Measurements from ENCODE around the gene PDYN. TPM values are rescaled to one million over a fixed set of nuclear protein-coding genes. Genes with fewer than 3 reads are reported as not detected.

Gene PDYN
- total RNA-seq, 4 donors from 2014 or later = not detected

DNA sequence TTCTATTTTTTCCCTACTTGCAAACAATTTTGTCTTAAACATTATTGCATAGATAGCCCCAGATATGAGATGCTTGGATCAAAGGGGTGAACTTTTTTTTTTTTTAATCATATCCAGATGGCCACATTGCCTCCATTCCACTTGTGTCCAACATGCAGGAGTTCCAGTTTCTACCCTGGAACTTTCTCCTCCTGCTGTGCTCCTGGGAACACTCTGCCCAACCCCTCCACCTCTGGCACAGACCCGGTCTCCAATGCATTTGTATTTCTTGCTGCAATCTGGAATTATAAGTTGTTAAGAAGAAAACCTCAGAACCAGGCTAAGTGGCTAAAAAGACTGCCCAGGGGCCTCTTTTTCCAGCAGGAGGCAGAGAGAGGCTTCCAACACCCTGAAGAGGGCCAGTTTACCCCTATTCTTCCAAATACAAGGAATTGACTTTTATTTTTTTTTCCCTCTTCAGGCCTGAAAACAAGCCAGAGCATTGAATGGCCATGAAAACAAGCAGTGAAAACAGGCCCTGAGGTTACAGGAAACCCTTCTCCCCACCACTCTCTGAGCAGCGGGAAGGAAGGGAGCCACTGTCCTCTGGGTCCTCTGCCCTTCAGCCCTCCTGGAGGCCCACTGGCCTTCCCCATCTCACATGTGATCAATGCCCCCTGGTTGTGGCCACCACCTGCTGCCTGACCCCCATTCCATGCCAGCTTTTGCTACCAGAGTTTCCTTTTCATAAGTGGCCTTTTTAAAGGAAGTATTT lies 44.3 kb downstream of the PDYN start:
- no peak overlapping the region for H3K27ac ChIP-seq
- no peaks in the 10 kb centered on the region for H3K9me3 ChIP-seq
- 18 to 20% methylated on average over 2 of the region's 2 CpGs for WGBS, 2 donors

DNA sequence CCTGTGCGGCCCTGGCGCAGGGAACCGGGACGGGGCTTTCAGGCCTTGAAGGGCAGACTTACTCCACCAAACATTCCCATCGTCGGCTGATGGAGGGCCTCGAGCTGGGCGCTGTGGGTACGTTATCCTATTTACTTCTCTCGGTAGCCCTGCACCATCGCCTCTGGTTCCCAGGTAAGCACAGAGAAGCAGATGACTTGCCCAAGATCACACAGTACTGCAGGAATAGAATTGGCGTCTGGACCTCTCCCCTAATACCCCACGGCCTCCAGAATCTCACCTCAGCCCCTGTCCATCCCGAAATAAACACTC lies 46.4 kb downstream of the PDYN start:
- Histone ChIP-seq H3K27ac (no peak overlapping the region), H3K27me3 (no peaks in the 10 kb centered on the region), H3K4me3 (replicated peaks in 1 of 3) (no peak overlapping the region), H3K36me3 (no peaks in the 10 kb centered on the region), H3K9me3 (no peaks in the 10 kb centered on the region), H3K4me1 (peaks cover 13 to 23% of the 10 kb centered on the region in 2 donors)
- 46 to 62% methylated on average over 12 to 13 of the region's 14 CpGs for WGBS, 2 donors
- DNase-seq = no peak
- intact Hi-C loops (cut with DNase I) = no loop called here
- TF ChIP-seq, protein P1, sequence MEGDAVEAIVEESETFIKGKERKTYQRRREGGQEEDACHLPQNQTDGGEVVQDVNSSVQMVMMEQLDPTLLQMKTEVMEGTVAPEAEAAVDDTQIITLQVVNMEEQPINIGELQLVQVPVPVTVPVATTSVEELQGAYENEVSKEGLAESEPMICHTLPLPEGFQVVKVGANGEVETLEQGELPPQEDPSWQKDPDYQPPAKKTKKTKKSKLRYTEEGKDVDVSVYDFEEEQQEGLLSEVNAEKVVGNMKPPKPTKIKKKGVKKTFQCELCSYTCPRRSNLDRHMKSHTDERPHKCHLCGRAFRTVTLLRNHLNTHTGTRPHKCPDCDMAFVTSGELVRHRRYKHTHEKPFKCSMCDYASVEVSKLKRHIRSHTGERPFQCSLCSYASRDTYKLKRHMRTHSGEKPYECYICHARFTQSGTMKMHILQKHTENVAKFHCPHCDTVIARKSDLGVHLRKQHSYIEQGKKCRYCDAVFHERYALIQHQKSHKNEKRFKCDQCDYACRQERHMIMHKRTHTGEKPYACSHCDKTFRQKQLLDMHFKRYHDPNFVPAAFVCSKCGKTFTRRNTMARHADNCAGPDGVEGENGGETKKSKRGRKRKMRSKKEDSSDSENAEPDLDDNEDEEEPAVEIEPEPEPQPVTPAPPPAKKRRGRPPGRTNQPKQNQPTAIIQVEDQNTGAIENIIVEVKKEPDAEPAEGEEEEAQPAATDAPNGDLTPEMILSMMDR (IDR thresholded peaks at IDR 0.05) = no peak
- TF ChIP-seq POLR2A (IDR thresholded peaks at IDR 0.05) = no peak

More for the DNA sequence above, 44.3 kb downstream of the PDYN start:
- H3K27me3 ChIP-seq = no peaks in the 10 kb centered on the region
- peaks cover 13 to 21% of the 10 kb centered on the region in 2 donors for H3K4me1 ChIP-seq
- TF ChIP-seq, protein P1 (IDR thresholded peaks at IDR 0.05) = no peak
- no peak for TF ChIP-seq POLR2A (IDR thresholded peaks at IDR 0.05)
- intact Hi-C loops (cut with DNase I) = no loop called here
- H3K36me3 ChIP-seq = no peaks in the 10 kb centered on the region
- H3K4me3 ChIP-seq (replicated peaks in 1 of 3) = no peak overlapping the region
- DNase-seq = peak in 1 of 2 donors; percentile 27

DNA sequence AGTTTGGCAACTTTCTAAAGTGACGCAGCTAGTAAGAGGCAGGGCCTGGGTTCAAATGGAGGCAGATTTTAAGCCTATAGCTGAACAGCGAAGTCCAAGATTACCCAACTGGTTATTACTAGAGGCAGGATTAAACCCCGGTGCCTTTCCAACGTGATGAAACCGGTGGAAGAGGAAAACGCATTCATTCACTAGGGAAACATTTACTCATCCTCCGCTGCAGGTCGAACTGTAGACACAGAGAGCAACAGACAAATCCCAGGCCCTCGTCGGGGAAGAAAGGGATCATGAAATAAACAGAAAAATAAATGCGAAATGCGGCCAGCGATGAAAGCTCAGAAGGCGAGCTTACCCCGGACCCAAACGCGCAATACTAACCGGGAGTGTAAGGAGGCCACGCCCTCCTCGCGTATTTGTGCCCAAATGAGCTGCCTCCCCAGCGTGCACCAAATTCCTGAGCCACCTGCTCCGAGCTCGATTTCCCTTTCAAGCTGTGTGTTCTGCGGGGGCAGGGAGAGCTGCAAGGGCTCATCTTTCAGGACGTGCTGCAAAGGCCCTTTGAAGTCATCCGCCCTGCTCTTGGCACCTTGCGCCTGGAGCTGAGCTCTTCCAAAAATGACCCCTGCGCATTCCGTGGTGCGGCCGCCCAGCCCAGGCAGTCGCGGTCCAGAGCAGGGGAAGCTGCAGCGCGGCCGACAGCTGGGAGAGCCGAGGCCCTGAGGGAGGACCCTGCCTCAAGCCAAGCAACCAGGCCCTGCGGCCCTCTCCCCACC lies 46.9 kb downstream of the PDYN start:
- intact Hi-C loops (cut with DNase I) = no loop called here

DNA sequence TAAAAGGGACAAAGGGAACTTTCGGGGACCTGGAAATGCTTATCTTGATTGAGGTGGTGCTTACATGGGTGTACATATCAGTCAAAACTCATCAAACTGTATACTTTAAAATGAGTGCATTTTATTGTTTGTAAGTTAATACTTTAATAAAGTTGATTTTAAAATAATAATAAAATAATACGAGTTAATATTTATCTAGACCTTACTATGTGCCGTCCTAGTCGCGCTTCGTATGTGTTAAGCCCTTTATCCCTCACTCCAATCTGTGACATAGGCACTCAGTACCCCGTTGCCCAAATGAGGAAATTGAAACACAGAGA lies 47.5 kb downstream of the PDYN start:
- peaks cover 13 to 23% of the 10 kb centered on the region in 2 donors for H3K4me1 ChIP-seq
- DNase-seq = no peak
- intact Hi-C loops (cut with DNase I) = no loop called here
- H3K9me3 ChIP-seq = no peaks in the 10 kb centered on the region
- TF ChIP-seq POLR2A (IDR thresholded peaks at IDR 0.05) = no peak
- TF ChIP-seq, protein P1 (IDR thresholded peaks at IDR 0.05) = no peak
- H3K27me3 ChIP-seq = no peaks in the 10 kb centered on the region
- no peak overlapping the region for H3K27ac ChIP-seq
- no peaks in the 10 kb centered on the region for H3K36me3 ChIP-seq
- WGBS, 2 donors = 48 to 58% methylated on average over 7 of the region's 7 CpGs
- no peak overlapping the region for H3K4me3 ChIP-seq (replicated peaks in 1 of 3)

More for the DNA sequence above, 46.9 kb downstream of the PDYN start:
- TF ChIP-seq POLR2A (IDR thresholded peaks at IDR 0.05) = no peak
- TF ChIP-seq, protein P1 (IDR thresholded peaks at IDR 0.05) = no peak
- peaks cover 13 to 23% of the 10 kb centered on the region in 2 donors for H3K4me1 ChIP-seq
- H3K36me3 ChIP-seq = no peaks in the 10 kb centered on the region
- DNase-seq = peak; percentile 43 to 46
- no peaks in the 10 kb centered on the region for H3K9me3 ChIP-seq
- no peak overlapping the region for H3K27ac ChIP-seq
- 10% methylated on average over 25 to 34 of the region's 39 CpGs for WGBS, 2 donors
- H3K4me3 ChIP-seq (replicated peaks in 1 of 3) = no peak overlapping the region
- H3K27me3 ChIP-seq = no peaks in the 10 kb centered on the region

DNA sequence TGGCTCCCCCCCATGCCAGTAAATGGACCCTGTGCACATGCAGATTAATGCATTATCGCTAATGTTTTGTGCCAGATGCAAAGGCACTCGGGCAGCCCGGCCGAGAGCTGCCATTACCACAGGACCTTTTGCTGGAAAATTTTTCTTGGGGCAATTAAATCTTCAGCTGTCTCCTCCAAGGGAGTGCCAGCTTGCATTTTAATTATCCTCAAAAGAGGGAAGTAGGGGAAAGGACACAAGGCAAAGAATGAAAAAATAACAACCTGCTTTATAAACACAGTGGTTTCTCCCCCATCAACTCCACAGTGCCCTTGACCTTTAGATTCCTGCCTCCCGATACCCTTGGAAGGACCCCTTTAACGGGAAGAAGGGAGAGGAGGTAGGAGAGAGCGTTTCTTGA lies 48.2 kb downstream of the PDYN start:
- no peak overlapping the region for H3K27ac ChIP-seq
- intact Hi-C loops (cut with DNase I) = no loop called here
- H3K4me3 ChIP-seq (replicated peaks in 1 of 3) = no peak overlapping the region

More for the DNA sequence above, 48.2 kb downstream of the PDYN start:
- Histone ChIP-seq H3K36me3 (no peaks in the 10 kb centered on the region), H3K27me3 (no peaks in the 10 kb centered on the region), H3K9me3 (no peaks in the 10 kb centered on the region), H3K4me1 (peaks cover 13 to 23% of the 10 kb centered on the region in 2 donors)
- TF ChIP-seq, protein P1 (IDR thresholded peaks at IDR 0.05) = no peak
- no peak for TF ChIP-seq POLR2A (IDR thresholded peaks at IDR 0.05)
- no peak for DNase-seq
- WGBS, 2 donors = 69 to 72% methylated on average over 7 of the region's 7 CpGs
